PFSK-1 (cell line): Measurements from ENCODE around the gene ABTB1.

Experiments used
- FOXP2 ChIP-seq: optimal IDR thresholded peaks from 2 replicates; pipeline ENCODE3; 2011; ENCODE audit warnings: borderline replicate concordance, control low read depth, inconsistent platforms; ENCODE audit not compliant: insufficient read depth; ENCODE audit errors: extremely low read length, extremely low read depth
- POLR2AphosphoS5 ChIP-seq: IDR thresholded peaks from 2 replicates; pipeline ENCODE4 v1.6.1; 2012; ENCODE audit warnings: low read depth, mild to moderate bottlenecking, control low read depth, low read length, moderate library complexity
- SIN3A ChIP-seq: IDR thresholded peaks from 2 replicates; pipeline ENCODE4 v1.6.1; 2012; ENCODE audit warnings: mild to moderate bottlenecking, low read length, moderate library complexity, borderline replicate concordance; ENCODE audit not compliant: insufficient read depth
- TAF1 ChIP-seq: IDR thresholded peaks from 2 replicates; pipeline ENCODE4 v1.6.1; 2012; ENCODE audit warnings: low read length, control low read depth, borderline replicate concordance; ENCODE audit not compliant: insufficient read depth
- TF ChIP-seq, protein P1 (sequence below), 2 experiments: IDR thresholded peaks; 2 replicates each; pipeline versions ENCODE4 v1.6.1 to v1.8.0; 2011 to 2012; ENCODE audit warnings: low read depth in 2 of 2, low read length in 2 of 2, control low read depth in 1 of 2, inconsistent platforms in 1 of 2, mild to moderate bottlenecking in 1 of 2, moderate library complexity in 1 of 2; ENCODE audit not compliant: insufficient read depth in 1 of 2

Gene ABTB1

DNA sequence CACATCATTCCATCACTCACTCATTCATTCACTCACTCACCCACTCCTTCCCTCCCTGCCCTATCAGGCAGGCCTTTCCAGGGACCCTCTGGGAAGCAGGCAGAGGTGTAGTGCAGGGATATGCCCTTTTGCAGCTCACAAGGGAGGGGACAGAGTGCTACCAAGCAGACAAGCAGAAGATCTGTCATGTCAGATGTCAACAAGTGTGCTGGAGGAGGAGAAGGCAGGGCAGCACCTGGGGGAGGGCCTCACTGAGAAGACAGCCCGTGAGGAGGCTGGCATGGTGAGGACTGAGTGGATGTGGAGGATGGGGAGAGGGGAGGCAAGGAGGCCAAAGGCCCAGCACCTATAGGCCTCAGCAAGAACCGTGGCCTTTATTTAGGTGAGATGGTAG, 15.3 kb downstream of the ABTB1 start:
- TF ChIP-seq FOXP2 (no peak), TAF1 (no peak), POLR2AphosphoS5 (no peak), SIN3A (no peak)
- TF ChIP-seq, protein P1, sequence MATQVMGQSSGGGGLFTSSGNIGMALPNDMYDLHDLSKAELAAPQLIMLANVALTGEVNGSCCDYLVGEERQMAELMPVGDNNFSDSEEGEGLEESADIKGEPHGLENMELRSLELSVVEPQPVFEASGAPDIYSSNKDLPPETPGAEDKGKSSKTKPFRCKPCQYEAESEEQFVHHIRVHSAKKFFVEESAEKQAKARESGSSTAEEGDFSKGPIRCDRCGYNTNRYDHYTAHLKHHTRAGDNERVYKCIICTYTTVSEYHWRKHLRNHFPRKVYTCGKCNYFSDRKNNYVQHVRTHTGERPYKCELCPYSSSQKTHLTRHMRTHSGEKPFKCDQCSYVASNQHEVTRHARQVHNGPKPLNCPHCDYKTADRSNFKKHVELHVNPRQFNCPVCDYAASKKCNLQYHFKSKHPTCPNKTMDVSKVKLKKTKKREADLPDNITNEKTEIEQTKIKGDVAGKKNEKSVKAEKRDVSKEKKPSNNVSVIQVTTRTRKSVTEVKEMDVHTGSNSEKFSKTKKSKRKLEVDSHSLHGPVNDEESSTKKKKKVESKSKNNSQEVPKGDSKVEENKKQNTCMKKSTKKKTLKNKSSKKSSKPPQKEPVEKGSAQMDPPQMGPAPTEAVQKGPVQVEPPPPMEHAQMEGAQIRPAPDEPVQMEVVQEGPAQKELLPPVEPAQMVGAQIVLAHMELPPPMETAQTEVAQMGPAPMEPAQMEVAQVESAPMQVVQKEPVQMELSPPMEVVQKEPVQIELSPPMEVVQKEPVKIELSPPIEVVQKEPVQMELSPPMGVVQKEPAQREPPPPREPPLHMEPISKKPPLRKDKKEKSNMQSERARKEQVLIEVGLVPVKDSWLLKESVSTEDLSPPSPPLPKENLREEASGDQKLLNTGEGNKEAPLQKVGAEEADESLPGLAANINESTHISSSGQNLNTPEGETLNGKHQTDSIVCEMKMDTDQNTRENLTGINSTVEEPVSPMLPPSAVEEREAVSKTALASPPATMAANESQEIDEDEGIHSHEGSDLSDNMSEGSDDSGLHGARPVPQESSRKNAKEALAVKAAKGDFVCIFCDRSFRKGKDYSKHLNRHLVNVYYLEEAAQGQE (IDR thresholded peaks at IDR 0.05; ENCODE audit: insufficient read depth in 1 of 2, low read depth in 2 of 2, low read length in 2 of 2), result no peak

DNA sequence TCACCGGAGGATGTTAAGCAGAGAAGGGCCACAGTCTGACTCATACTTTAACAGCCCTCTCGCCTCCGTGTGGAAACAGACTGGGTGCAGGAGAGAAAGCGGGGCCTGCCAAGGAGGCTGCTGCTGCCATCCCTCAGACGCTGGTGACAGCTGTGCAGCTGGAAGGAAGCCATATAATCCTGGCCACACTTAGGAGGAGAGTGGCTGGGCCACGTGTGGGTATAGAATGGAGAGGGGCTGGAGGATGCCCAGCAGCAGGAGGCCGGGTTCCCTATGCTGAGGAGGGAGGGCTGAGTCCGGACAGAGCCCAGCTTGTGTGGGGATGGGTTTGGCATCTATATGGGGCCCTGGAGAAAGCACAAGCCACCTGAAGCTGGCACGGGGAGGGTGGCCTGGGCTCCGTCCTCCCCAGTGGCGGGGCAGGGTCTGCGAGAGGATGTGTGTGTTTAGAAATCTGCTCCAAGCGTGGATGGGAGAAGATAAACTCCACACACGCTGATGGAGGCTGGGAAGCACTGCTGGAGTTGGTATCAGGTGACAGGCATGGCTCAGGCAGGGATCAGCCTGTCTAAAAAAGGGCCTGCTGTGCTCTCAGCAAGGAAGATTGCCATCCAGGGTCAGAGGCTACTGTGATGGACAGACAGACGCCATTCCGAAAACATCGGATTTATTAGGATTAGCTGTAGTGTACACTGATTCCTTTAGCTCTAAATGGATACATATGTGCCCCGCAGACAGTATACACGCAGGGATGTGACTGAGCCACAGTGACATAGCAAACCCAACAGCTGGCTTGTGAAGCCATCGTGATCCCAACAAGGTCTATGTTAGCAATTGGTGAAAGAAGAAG, 15.9 kb downstream of the ABTB1 start:
- TF ChIP-seq, protein P1 (IDR thresholded peaks at IDR 0.05; ENCODE audit: insufficient read depth in 1 of 2, low read depth in 2 of 2, low read length in 2 of 2), result no peak
- TF ChIP-seq POLR2AphosphoS5 (no peak), TAF1 (no peak), FOXP2 (no peak), SIN3A (no peak)

DNA sequence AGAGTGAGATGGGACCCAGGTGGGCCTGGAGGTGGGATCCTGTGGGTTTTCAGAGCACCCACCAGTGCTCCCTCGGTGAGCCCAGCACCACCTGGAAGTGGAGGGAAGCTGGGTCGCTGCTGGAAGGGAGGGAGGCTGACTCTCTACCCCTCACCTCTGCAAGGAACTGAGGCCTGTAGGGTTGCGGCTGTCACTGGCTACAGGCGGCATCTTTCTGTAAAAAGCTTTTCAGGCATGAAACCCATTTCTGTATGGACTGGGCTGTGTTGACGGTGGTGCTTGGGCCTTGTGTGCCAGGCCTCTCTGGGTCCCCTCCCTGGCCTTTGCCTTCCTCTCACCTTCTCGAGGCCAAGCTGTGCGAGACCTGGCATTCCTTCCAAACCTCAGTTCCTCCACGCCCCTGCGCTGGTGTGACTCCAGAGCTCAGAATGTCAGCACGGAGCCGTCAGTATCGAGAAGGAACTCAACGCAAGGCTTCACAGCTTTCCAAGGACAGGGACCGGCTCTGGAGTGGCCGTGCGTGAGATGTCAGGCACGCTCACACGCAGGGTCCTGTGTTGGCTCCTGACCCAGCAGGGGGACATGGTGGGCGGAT, 16.6 kb downstream of the ABTB1 start:
- TF ChIP-seq FOXP2 (no peak), TAF1 (no peak), SIN3A (no peak), POLR2AphosphoS5 (no peak)
- TF ChIP-seq, protein P1 (IDR thresholded peaks at IDR 0.05; ENCODE audit: insufficient read depth in 1 of 2, low read depth in 2 of 2, low read length in 2 of 2), result no peak

DNA sequence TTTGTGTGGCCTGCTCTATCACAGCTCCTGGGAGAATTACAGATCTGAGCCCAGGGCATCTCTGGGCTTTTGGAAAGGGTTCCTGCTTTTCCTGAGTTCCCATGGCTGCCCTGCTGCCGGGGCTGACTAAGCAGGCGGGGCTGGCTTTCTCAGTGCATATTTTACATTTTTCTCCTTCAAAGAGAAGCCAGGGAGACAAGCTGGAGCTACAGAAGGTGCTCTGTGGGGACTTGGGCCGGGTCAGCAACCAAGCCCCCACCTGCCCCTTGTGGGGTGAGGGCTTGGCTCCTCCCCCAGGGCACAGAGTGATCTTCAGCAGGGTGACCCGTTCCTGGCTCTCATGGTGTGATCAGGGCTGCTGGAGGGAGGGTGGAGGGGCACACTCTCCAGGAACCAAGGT, 17.4 kb downstream of the ABTB1 start:
- no peak for TF ChIP-seq TAF1
- TF ChIP-seq, protein P1 (IDR thresholded peaks at IDR 0.05; ENCODE audit: insufficient read depth in 1 of 2, low read depth in 2 of 2, low read length in 2 of 2), result no peak
- no peak for TF ChIP-seq SIN3A
- no peak for TF ChIP-seq POLR2AphosphoS5
- no peak for TF ChIP-seq FOXP2
